ENCODE results near the gene EYA4. TPM values are rescaled to one million over a fixed set of nuclear protein-coding genes. Genes with fewer than 3 reads are reported as not detected.

Gene EYA4
- total RNA-seq, 4 donors from 2014 or later = 0.13 to 0.17 TPM; not detected in 2

- no peak for TF ChIP-seq CTCF (IDR thresholded peaks at IDR 0.05)
- no peak for TF ChIP-seq POLR2A (IDR thresholded peaks at IDR 0.05)
- no peak overlapping the region for H3K4me3 ChIP-seq (ENCODE audit: low read depth, poor library complexity, severe bottlenecking)
- intact Hi-C loops (cut with DNase I; ENCODE audit: low total_unique reads) = no loop called here
- WGBS, 2 donors = 77 to 85% methylated on average over 3 of the region's 3 CpGs
- no peak for DNase-seq (ENCODE audit: low spot score in 2 of 2)
These were observed 114.8 kb downstream of the EYA4 start for GRCh38 chr6:133355922-133356321.

GRCh38 chr6:133358574-133359150, 117.5 kb downstream of the EYA4 start:
- TF ChIP-seq POLR2A (IDR thresholded peaks at IDR 0.05) = no peak
- no peak for TF ChIP-seq CTCF (IDR thresholded peaks at IDR 0.05)
- 73 to 74% methylated on average over 5 of the region's 5 CpGs for WGBS, 2 donors
- H3K4me3 ChIP-seq (ENCODE audit: low read depth, poor library complexity, severe bottlenecking) = no peak overlapping the region
- intact Hi-C loops (cut with DNase I; ENCODE audit: low total_unique reads) = no loop called here
- DNase-seq (ENCODE audit: low spot score in 2 of 2) = no peak

GRCh38 chr6:133359256-133359655, 118.1 kb downstream of the EYA4 start:
- TF ChIP-seq POLR2A (IDR thresholded peaks at IDR 0.05) = no peak
- TF ChIP-seq CTCF (IDR thresholded peaks at IDR 0.05) = no peak
- DNase-seq (ENCODE audit: low spot score in 2 of 2) = no peak
- WGBS, 2 donors = 85 to 86% methylated on average over 1 of the region's 1 CpG
- intact Hi-C loops (cut with DNase I; ENCODE audit: low total_unique reads) = no loop called here
- H3K4me3 ChIP-seq (ENCODE audit: low read depth, poor library complexity, severe bottlenecking) = no peak overlapping the region

- intact Hi-C loops (cut with DNase I; ENCODE audit: low total_unique reads) = no loop called here
- TF ChIP-seq CTCF (IDR thresholded peaks at IDR 0.05) (no peak), POLR2A (IDR thresholded peaks at IDR 0.05) (no peak)
- no peak overlapping the region for H3K4me3 ChIP-seq (ENCODE audit: low read depth, poor library complexity, severe bottlenecking)
- 89 to 90% methylated on average over 1 of the region's 1 CpG for WGBS, 2 donors
- DNase-seq (ENCODE audit: low spot score in 2 of 2) = no peak
These were observed 118.6 kb downstream of the EYA4 start for GRCh38 chr6:133359760-133360159.

GRCh38 chr6:133360194-133360593, 119.0 kb downstream of the EYA4 start:
- H3K4me3 ChIP-seq (ENCODE audit: low read depth, poor library complexity, severe bottlenecking) = no peak overlapping the region
- intact Hi-C loops (cut with DNase I; ENCODE audit: low total_unique reads) = no loop called here
- WGBS, 2 donors = 75 to 78% methylated on average over 5 of the region's 5 CpGs
- TF ChIP-seq POLR2A (IDR thresholded peaks at IDR 0.05) = no peak
- no peak for DNase-seq (ENCODE audit: low spot score in 2 of 2)

GRCh38 chr6:133362813-133363212, 121.7 kb downstream of the EYA4 start:
- intact Hi-C loops (cut with DNase I; ENCODE audit: low total_unique reads) = no loop called here
- WGBS, 2 donors = 87 to 90% methylated on average over 4 of the region's 4 CpGs
- no peak for DNase-seq (ENCODE audit: low spot score in 2 of 2)
- H3K4me3 ChIP-seq (ENCODE audit: low read depth, poor library complexity, severe bottlenecking) = no peak overlapping the region
- no peak for TF ChIP-seq CTCF (IDR thresholded peaks at IDR 0.05)
- no peak for TF ChIP-seq POLR2A (IDR thresholded peaks at IDR 0.05)
